Heart left ventricle (tissue), 13 donors: ENCODE data around the gene CT47C1.

Experiments used
- CTCF ChIP-seq, 12 donors: fragments of 200-600 bp; sonication (generic) in 4 of 12; IDR thresholded peaks; one replicate each; pipeline versions ENCODE4 v1.5.0 to v1.8.0; 2018 to 2022; ENCODE audit warnings: antibody characterized with exemption in 12 of 12, mild to moderate bottlenecking in 5 of 12
- POLR2A ChIP-seq, 2 donors: fragments of 450-650 bp; IDR thresholded peaks; one replicate each; pipeline ENCODE4 v1.6.1; 2017; ENCODE audit warnings: antibody characterized with exemption in 2 of 2, mild to moderate bottlenecking in 2 of 2, moderate library complexity in 2 of 2
- donor health status: ischemic (EF 13 %, LVEDD 7.1; RV severe dilation, severe dysfunction).
- donor health status: DM: no; HTN: yes; CAD: no.
- donor health status: DM: no; HTN: no; CAD: no.
- donor health status: ischemic (EF 25% LVEDD 6.9; RV normal size, moderate dysfunction).
- donor health status: ischemic (EF 25% LVEDD 5.7; RV mildly dilated, moderate dysfunction).
- donor health status: ischemic (EF 35%, LVEDD 5.7; RV mildly dilated, moderate dysfunction).
- donor health status: nonischemic (EF 11% LVEDD 7.7; RV severe dilation, severe dysfunction).
- donor health status: DM: yes; HTN: yes; CAD: no.
- donor health status: PGD.
- donor health status: ischemic (EF 29% LVEDD 5.4; RV normal size, mild dysfunction).
- donor health status: nonischemic (EF 23%, LVEDD 6.1; RV moderate dilation, normal function).

- TF ChIP-seq CTCF (IDR thresholded peaks at IDR 0.05), result no peak
- TF ChIP-seq POLR2A (IDR thresholded peaks at IDR 0.05), result no peak
Observed at GRCh38 chrX:119073911-119074310, 1.1 kb downstream of the CT47C1 start.
